GM12874 (cell line): ENCODE results near the gene VPS13D.

Experiments
- CTCF ChIP-seq: IDR thresholded peaks from 2 replicates; pipeline ENCODE4 v1.5.1; 2011; ENCODE audit warnings: low read depth, mild to moderate bottlenecking, control low read depth, low read length, moderate library complexity; ENCODE audit not compliant: insufficient read depth

VPS13D gene

GRCh38 chr1:12505231-12505630 lies 275.4 kb downstream of the VPS13D start:
- TF ChIP-seq CTCF: no peak

DNA sequence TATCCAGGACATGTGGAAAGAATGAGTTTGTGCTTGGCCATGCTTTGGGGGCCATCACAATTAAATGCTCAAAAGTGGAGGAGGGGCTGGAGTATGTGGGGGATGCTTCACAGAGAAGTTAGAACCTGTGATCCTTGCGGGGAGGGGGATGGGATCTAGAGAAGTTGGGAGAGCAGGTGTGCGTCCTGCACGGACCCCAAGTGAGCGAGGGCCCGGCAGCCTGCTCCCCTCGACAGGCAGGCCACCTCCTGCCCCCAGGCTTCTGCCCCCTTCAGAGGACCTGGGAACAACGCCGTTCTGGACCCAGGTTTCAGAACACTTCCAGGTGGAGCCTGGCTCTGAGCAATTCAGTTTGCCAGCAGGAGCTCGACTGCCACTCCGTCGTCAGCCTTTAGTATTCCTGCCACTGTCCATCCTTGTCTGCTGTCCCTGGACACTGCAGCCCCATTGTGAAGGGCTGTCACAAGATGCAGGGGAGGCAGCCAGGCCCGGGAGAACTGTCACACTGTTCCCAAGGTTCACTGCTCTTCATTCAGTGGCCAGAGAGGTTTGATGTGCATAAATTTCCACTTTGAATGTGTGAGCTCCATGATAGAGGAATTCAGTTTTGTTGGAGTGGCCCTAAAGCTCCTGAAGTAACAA lies 275.9 kb downstream of the VPS13D start:
- TF ChIP-seq CTCF: no peak

- no peak for TF ChIP-seq CTCF
Measured at GRCh38 chr1:12506281-12507280, 276.8 kb downstream of the VPS13D start.

DNA sequence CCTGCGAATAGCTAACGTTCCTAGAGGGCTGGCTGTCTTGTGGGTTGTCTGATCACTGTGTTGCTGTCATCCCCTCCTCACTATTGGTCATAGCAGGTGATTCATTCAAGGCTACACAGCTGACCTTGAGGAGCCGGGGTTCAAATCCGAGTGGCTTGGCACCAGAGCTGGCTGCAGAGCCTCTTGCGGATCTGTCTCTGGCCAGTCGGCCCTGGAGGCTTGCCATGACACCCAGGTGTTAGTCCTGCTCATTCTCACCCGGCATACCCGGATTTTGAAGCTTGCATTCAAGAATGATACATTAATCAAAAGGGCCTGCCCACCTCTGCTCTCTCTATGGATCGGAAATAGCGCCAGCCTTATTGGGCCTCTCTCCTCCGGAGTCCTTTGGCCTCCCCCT lies 277.8 kb downstream of the VPS13D start:
- no peak for TF ChIP-seq CTCF

- TF ChIP-seq CTCF: no peak
Measured at GRCh38 chr1:12508849-12509248, 279.0 kb downstream of the VPS13D start.

DNA sequence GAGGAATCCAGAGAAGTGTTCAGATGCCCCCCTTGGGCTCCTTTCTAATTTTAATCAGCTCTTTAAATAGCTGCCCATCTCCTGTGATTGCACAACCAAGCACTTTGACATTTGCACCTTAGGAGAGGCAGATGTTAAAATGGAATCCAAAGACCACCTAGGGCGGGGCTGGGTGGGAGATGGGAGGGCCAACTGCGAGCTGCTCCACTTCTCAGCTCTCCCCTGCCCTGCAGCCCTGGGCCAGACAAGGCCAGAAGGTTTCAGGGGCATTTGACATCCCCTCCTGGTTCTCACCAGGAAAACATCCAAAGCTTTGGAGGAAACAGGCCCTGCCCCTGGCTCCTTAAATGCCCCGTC lies 281.3 kb downstream of the VPS13D start:
- no peak for TF ChIP-seq CTCF
